ENCODE data around the gene KCNK5. TPM values are rescaled to one million over a fixed set of nuclear protein-coding genes. Genes with fewer than 3 reads are reported as not detected.

The KCNK5 gene
- total and polyA plus RNA-seq, 2 donors (not counting 1 experiment from before 2014, with no cell fraction given), result 0.07 TPM; not detected in 1

- H3K4me3 Mint-ChIP-seq, result no peak overlapping the region
- Histone ChIP-seq H4K20me1 (ENCODE audit: control insufficient read depth, insufficient read depth, low read length, poor library complexity, severe bottlenecking) (no peaks in the 10 kb centered on the region), H3K79me2 (ENCODE audit: control insufficient read depth, insufficient read depth, low read length) (no peaks in the 10 kb centered on the region), H3K9ac (ENCODE audit: low read length) (no peak overlapping the region), H3K9me3 (ENCODE audit: control extremely low read depth in 1 of 3, control insufficient read depth in 2 of 3, insufficient read depth in 1 of 3, low read length in 2 of 3) (peaks cover 0 to 15% (median 0%) of the 10 kb centered on the region in 3 donors), H3K4me2 (replicated peaks; ENCODE audit: low read depth, low read length, poor library complexity, severe bottlenecking) (no peak overlapping the region), H2AFZ (ENCODE audit: insufficient read depth, low read depth, low read length, poor library complexity, severe bottlenecking) (no peak overlapping the region), H3K27me3 (replicated peaks in 1 of 4; ENCODE audit: control extremely low read depth in 1 of 4, control insufficient read depth in 3 of 4, insufficient read depth in 4 of 4, low read length in 3 of 4) (peaks cover 0 to 41% (median 21%) of the 10 kb centered on the region in 4 experiments), H3K27ac (ENCODE audit: low read length in 2 of 2) (no peak overlapping the region), H3K4me3 (ENCODE audit: control extremely low read depth in 1 of 5, extremely low read depth in 1 of 5, insufficient read depth in 1 of 5, low read depth in 2 of 5, low read length in 4 of 5) (no peak overlapping the region), H3K36me3 (replicated peaks in 1 of 2; ENCODE audit: control extremely low read depth in 1 of 2, control insufficient read depth in 1 of 2, extremely low read depth in 1 of 2, insufficient read depth in 2 of 2, low read length in 1 of 2) (no peaks in the 10 kb centered on the region), H3K4me1 (ENCODE audit: control insufficient read depth in 2 of 2, insufficient read depth in 2 of 2, low read length in 2 of 2) (peaks cover 15 to 17% of the 10 kb centered on the region in 2 donors)
- ChIA-PET CTCF (no interaction called here), POLR2A (no interaction called here)
- H3K9me3 Mint-ChIP-seq (ENCODE audit: insufficient read depth), result no peaks in the 10 kb centered on the region
- intact Hi-C loops (cut with micrococcal nuclease), result no loop called here
- DNase-seq (no peak), ATAC-seq (ENCODE audit: low read depth) (no peak)
- H3K4me1 Mint-ChIP-seq, result peaks cover 14% of the 10 kb centered on the region
- no peak overlapping the region for H3K27ac Mint-ChIP-seq
- 79% methylated on average over 3 of the region's 10 CpGs for WGBS (ENCODE audit: insufficient coverage)
- H3K27me3 Mint-ChIP-seq, result peaks cover 79% of the 10 kb centered on the region
- TF ChIP-seq CTCF (IDR thresholded peaks at IDR 0.05), result no peak
- TF ChIP-seq EZH2 (IDR thresholded peaks at IDR 0.05; ENCODE audit: borderline replicate concordance, insufficient read depth, low read depth, low read length, poor library complexity, severe bottlenecking), result no peak
Measured at GRCh38 chr6:39226639-39227329, 2.5 kb downstream of the KCNK5 start.

DNA sequence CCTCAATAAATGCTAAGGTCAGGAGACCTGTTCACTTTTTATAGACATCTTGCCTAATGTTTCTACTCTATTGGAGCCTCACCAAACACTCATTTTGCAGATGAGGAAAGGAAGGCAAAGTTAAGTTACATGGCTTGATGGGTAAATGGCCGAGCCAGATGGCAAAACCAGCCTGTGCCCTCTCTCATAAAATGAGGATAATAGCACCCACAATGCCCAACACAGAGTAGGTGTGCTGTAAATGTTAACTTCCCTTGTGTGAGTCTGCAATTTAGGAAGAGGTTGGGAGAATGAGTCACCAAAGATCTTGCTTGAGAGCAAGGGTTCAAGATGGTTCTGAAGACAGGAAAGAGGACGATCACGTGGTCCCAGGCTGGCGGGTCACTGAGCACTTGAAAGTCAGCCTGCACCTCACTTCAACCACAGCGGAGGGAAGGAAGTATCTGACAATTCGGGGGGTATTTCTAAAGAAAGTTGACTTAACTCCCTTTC lies 3.3 kb downstream of the KCNK5 start:
- TF ChIP-seq EZH2 (IDR thresholded peaks at IDR 0.05; ENCODE audit: borderline replicate concordance, insufficient read depth, low read depth, low read length, poor library complexity, severe bottlenecking) (no peak), CTCF (IDR thresholded peaks at IDR 0.05) (no peak)
- no CpG with 5 or more reads among the region's 6 CpGs for WGBS (ENCODE audit: insufficient coverage)
- ATAC-seq (ENCODE audit: low read depth) (no peak), DNase-seq (no peak)
- no peaks in the 10 kb centered on the region for H3K79me2 ChIP-seq (ENCODE audit: control insufficient read depth, insufficient read depth, low read length)
- Mint-ChIP-seq H3K27ac (no peak overlapping the region), H3K27me3 (peaks cover 74% of the 10 kb centered on the region), H3K9me3 (ENCODE audit: insufficient read depth) (no peaks in the 10 kb centered on the region), H3K4me3 (no peak overlapping the region), H3K4me1 (peaks cover 14% of the 10 kb centered on the region)
- H2AFZ ChIP-seq (ENCODE audit: insufficient read depth, low read depth, low read length, poor library complexity, severe bottlenecking), result no peak overlapping the region
- no peaks in the 10 kb centered on the region for H4K20me1 ChIP-seq (ENCODE audit: control insufficient read depth, insufficient read depth, low read length, poor library complexity, severe bottlenecking)
- CTCF ChIA-PET, result no interaction called here
- peaks cover 15 to 17% of the 10 kb centered on the region in 2 donors for H3K4me1 ChIP-seq (ENCODE audit: control insufficient read depth in 2 of 2, insufficient read depth in 2 of 2, low read length in 2 of 2)
- no peak overlapping the region for H3K27ac ChIP-seq (ENCODE audit: low read length in 2 of 2)
- H3K36me3 ChIP-seq (replicated peaks in 1 of 2; ENCODE audit: control extremely low read depth in 1 of 2, control insufficient read depth in 1 of 2, extremely low read depth in 1 of 2, insufficient read depth in 2 of 2, low read length in 1 of 2), result no peaks in the 10 kb centered on the region
- H3K9me3 ChIP-seq (ENCODE audit: control extremely low read depth in 1 of 3, control insufficient read depth in 2 of 3, insufficient read depth in 1 of 3, low read length in 2 of 3), result peaks cover 0 to 15% (median 0%) of the 10 kb centered on the region in 3 donors
- intact Hi-C loops (cut with micrococcal nuclease), result no loop called here
- no peak overlapping the region for H3K4me3 ChIP-seq (ENCODE audit: control extremely low read depth in 1 of 5, extremely low read depth in 1 of 5, insufficient read depth in 1 of 5, low read depth in 2 of 5, low read length in 4 of 5)
- peaks cover 0 to 41% (median 21%) of the 10 kb centered on the region in 4 experiments for H3K27me3 ChIP-seq (replicated peaks in 1 of 4; ENCODE audit: control extremely low read depth in 1 of 4, control insufficient read depth in 3 of 4, insufficient read depth in 4 of 4, low read length in 3 of 4)
- POLR2A ChIA-PET, result no interaction called here
- H3K4me2 ChIP-seq (replicated peaks; ENCODE audit: low read depth, low read length, poor library complexity, severe bottlenecking), result no peak overlapping the region
- H3K9ac ChIP-seq (ENCODE audit: low read length), result no peak overlapping the region
